H1 (cell line): ENCODE results near the gene ANKRD12. TPM values are rescaled to one million over a fixed set of nuclear protein-coding genes. Genes with fewer than 3 reads are reported as not detected.

Experiments
- CTCF ChIA-PET: fragments of 300-600 bp; sonication (Branson Sonifier 250); formaldehyde crosslinking; loops from one replicate; lab custom pipeline; 2021; ENCODE audit not compliant: partially characterized antibody; lab: Charles Lee
- POLR2A ChIA-PET: fragments of 300-600 bp; sonication (Branson Sonifier 250); formaldehyde crosslinking; loops from one replicate; lab custom pipeline; 2021; ENCODE audit warnings: inconsistent platforms; ENCODE audit not compliant: partially characterized antibody; lab: Charles Lee
- DNase-seq, 2 experiments: peaks; one replicate each; pipeline versions ENCODE4 v3.0.0 to v3.0.0-alpha.2; 2010 to 2022; ENCODE audit warnings: low spot score in 2 of 2, low read depth in 1 of 2, mixed read lengths in 1 of 2
- FAIRE-seq: peaks from 2 replicates; lab custom pipeline; 2011; peaks lifted over from hg19 to GRCh38; lab: Jason Lieb, UNC
- H2AFZ ChIP-seq: 2 replicates; pipeline ENCODE4 v1.8.1; 2012; ENCODE audit warnings: low read length, inconsistent platforms
- H2AK5ac ChIP-seq: 2 replicates; pipeline ENCODE4 v1.6.1; 2013; ENCODE audit warnings: low read depth, low read length
- H2BK120ac ChIP-seq: replicated peaks from 2 replicates; pipeline ENCODE3; 2013; ENCODE audit warnings: low read depth, low read length, inconsistent platforms
- H2BK12ac ChIP-seq: 2 replicates; pipeline ENCODE4 v1.6.1; 2013; ENCODE audit warnings: low read depth, low read length
- H2BK15ac ChIP-seq: 2 replicates; pipeline ENCODE4 v1.6.1; 2013; ENCODE audit warnings: low read length
- H2BK20ac ChIP-seq: 2 replicates; pipeline ENCODE4 v1.6.1; 2013; ENCODE audit warnings: low read length
- H2BK5ac ChIP-seq: 2 replicates; pipeline ENCODE4 v1.6.1; 2013; ENCODE audit warnings: low read depth, low read length
- H3K14ac ChIP-seq: 2 replicates; pipeline ENCODE4 v1.6.1; 2013; ENCODE audit warnings: inconsistent platforms; ENCODE audit not compliant: insufficient read length
- H3K18ac ChIP-seq: 2 replicates; pipeline ENCODE4 v1.6.1; 2013; ENCODE audit warnings: low read length; ENCODE audit errors: extremely low read depth
- H3K23ac ChIP-seq: 2 replicates; pipeline ENCODE4 v1.6.1; 2013; ENCODE audit warnings: inconsistent platforms; ENCODE audit not compliant: insufficient read length
- H3K23me2 ChIP-seq: 2 replicates; pipeline ENCODE4 v1.6.1; 2013; ENCODE audit warnings: low read depth, low read length
- H3K27ac ChIP-seq: 2 replicates; pipeline ENCODE4 v1.6.1; 2011; ENCODE audit warnings: low read depth, low read length, inconsistent platforms
- H3K27me3 ChIP-seq, 4 experiments: replicated peaks in 1 of 4; 1 replicate in 1 of 4; 2 replicates in 3 of 4; pipeline versions ENCODE4 v1.6.1 to v1.8.1; 2011 to 2013; ENCODE audit warnings: low read length in 3 of 4, mild to moderate bottlenecking in 3 of 4, inconsistent platforms in 2 of 4, mixed read lengths in 2 of 4, moderate library complexity in 1 of 4; ENCODE audit not compliant: control insufficient read depth in 3 of 4, insufficient read depth in 3 of 4; ENCODE audit errors: extremely low read depth in 1 of 4
- H3K36me3 ChIP-seq, 4 experiments: 2 replicates each; pipeline versions ENCODE4 v1.6.1 to v1.8.1; 2011 to 2013; ENCODE audit warnings: mild to moderate bottlenecking in 4 of 4, low read length in 3 of 4, moderate library complexity in 2 of 4, control low read depth in 1 of 4, inconsistent platforms in 1 of 4; ENCODE audit not compliant: insufficient read depth in 4 of 4, control insufficient read depth in 2 of 4
- H3K4ac ChIP-seq: replicated peaks from 2 replicates; pipeline ENCODE3; 2013; ENCODE audit warnings: low read length, low read depth, mixed read lengths, inconsistent platforms; ENCODE audit not compliant: insufficient read length
- H3K4me1 ChIP-seq, 4 experiments: replicated peaks in 1 of 4; 1 replicate in 1 of 4; 2 replicates in 3 of 4; pipeline versions ENCODE4 v1.6.1 to v1.8.1; 2011 to 2013; ENCODE audit warnings: low read length in 3 of 4, inconsistent platforms in 2 of 4, mixed read lengths in 1 of 4; ENCODE audit not compliant: insufficient read depth in 4 of 4, control insufficient read depth in 3 of 4
- H3K4me2 ChIP-seq, 2 experiments: 2 replicates each; pipeline versions ENCODE4 v1.6.1 to v1.8.1; 2011 to 2013; ENCODE audit warnings: low read depth in 2 of 2, low read length in 2 of 2, control low read depth in 1 of 2, inconsistent platforms in 1 of 2, mild to moderate bottlenecking in 1 of 2; ENCODE audit not compliant: insufficient read depth in 1 of 2
- H3K4me3 ChIP-seq, 4 experiments: fragments of 200-600, 300-600 bp in 1 of 4; sonication (generic), shearing (Covaris generic), sonication (Bioruptor Twin) in 1 of 4; 2 replicates each; pipeline versions ENCODE4 v1.5.1 to v1.8.1; 2011 to 2016; ENCODE audit warnings: low read length in 4 of 4, low read depth in 3 of 4, control low read depth in 2 of 4, inconsistent platforms in 2 of 4, mild to moderate bottlenecking in 2 of 4, mixed read lengths in 1 of 4, moderate library complexity in 1 of 4; ENCODE audit not compliant: insufficient read depth in 2 of 4; ENCODE audit errors: extremely low read depth in 1 of 4
- H3K56ac ChIP-seq: replicated peaks from 2 replicates; pipeline ENCODE3; 2013; ENCODE audit warnings: low read depth, mild to moderate bottlenecking, mixed read lengths, low read length, inconsistent platforms; ENCODE audit not compliant: insufficient read length
- H3K79me1 ChIP-seq: 2 replicates; pipeline ENCODE4 v1.6.1; 2013; ENCODE audit warnings: low read depth, low read length, control low read depth
- H3K79me2 ChIP-seq, 2 experiments: 2 replicates each; pipeline versions ENCODE4 v1.6.1 to v1.8.1; 2012 to 2013; ENCODE audit warnings: low read length in 2 of 2, mild to moderate bottlenecking in 2 of 2, inconsistent platforms in 1 of 2; ENCODE audit not compliant: insufficient read depth in 2 of 2, control insufficient read depth in 1 of 2
- H3K9ac ChIP-seq, 4 experiments: replicated peaks in 1 of 4; 1 replicate in 1 of 4; 2 replicates in 3 of 4; pipeline versions ENCODE4 v1.6.1 to v1.8.1; 2011 to 2013; ENCODE audit warnings: low read depth in 3 of 4, low read length in 3 of 4, control low read depth in 2 of 4, mild to moderate bottlenecking in 2 of 4, moderate library complexity in 2 of 4, inconsistent platforms in 1 of 4; ENCODE audit errors: extremely low read depth in 1 of 4
- H3K9me3 ChIP-seq, 2 experiments: 2 replicates each; pipeline versions ENCODE4 v1.6.1 to v1.8.1; 2012 to 2013; ENCODE audit warnings: mild to moderate bottlenecking in 2 of 2, moderate library complexity in 2 of 2, control low read depth in 1 of 2, inconsistent platforms in 1 of 2, low read depth in 1 of 2, low read length in 1 of 2, mixed read lengths in 1 of 2; ENCODE audit not compliant: insufficient read depth in 2 of 2
- H4K20me1 ChIP-seq, 2 experiments: replicated peaks in 1 of 2; 2 replicates each; pipeline versions ENCODE3 to v1.8.1; 2011 to 2013; ENCODE audit warnings: inconsistent platforms in 2 of 2, low read length in 2 of 2, mild to moderate bottlenecking in 1 of 2; ENCODE audit not compliant: insufficient read depth in 2 of 2, control insufficient read depth in 1 of 2
- H4K5ac ChIP-seq: 2 replicates; pipeline ENCODE4 v1.6.1; 2013; ENCODE audit warnings: low read length, low read depth, mixed read lengths, inconsistent platforms; ENCODE audit not compliant: insufficient read length
- H4K8ac ChIP-seq: 2 replicates; pipeline ENCODE4 v1.8.0; 2013; ENCODE audit warnings: mild to moderate bottlenecking, moderate library complexity, low read length, inconsistent platforms; ENCODE audit not compliant: insufficient read depth; ENCODE audit errors: extremely low read depth
- H4K91ac ChIP-seq: replicated peaks from 2 replicates; pipeline ENCODE3; 2013; ENCODE audit warnings: low read length, mixed read lengths, inconsistent platforms; ENCODE audit not compliant: insufficient read length
- BCL11A ChIP-seq, 2 experiments: IDR thresholded peaks; one replicate each; pipeline ENCODE4 v1.6.1; 2011; ENCODE audit warnings: low read depth in 2 of 2, low read length in 2 of 2, mild to moderate bottlenecking in 2 of 2
- CREB1 ChIP-seq: IDR thresholded peaks from 2 replicates; pipeline ENCODE4 v1.6.1; 2012; ENCODE audit warnings: inconsistent platforms
- GABPA ChIP-seq: IDR thresholded peaks from 2 replicates; pipeline ENCODE4 v1.6.1; 2011; ENCODE audit warnings: mild to moderate bottlenecking, low read length, moderate library complexity, borderline replicate concordance; ENCODE audit not compliant: insufficient read depth
- GTF2F1 ChIP-seq: IDR thresholded peaks from 2 replicates; pipeline ENCODE4 v1.6.1; 2012; ENCODE audit warnings: low read depth, low read length, improper control_type of control experiment, borderline replicate concordance
- JUND ChIP-seq: IDR thresholded peaks from 2 replicates; pipeline ENCODE4 v1.6.1; 2011; ENCODE audit warnings: mild to moderate bottlenecking, improper control_type of control experiment, low read length
- SAP30 ChIP-seq: fragments of 300-600 bp; sonication (generic); IDR thresholded peaks from 2 replicates; pipeline ENCODE4 v1.7.1; 2012; ENCODE audit warnings: low read length, moderate library complexity, mild to moderate bottlenecking, inconsistent platforms; ENCODE audit not compliant: insufficient read depth, insufficient replicate concordance
- SIRT6 ChIP-seq: IDR thresholded peaks from one replicate; pipeline ENCODE4 v1.7.1; 2012; ENCODE audit warnings: low read length, inconsistent platforms
- SP2 ChIP-seq: IDR thresholded peaks from 2 replicates; pipeline ENCODE4 v1.6.1; 2012; ENCODE audit warnings: mild to moderate bottlenecking, low read length, inconsistent platforms
- TAF1 ChIP-seq: IDR thresholded peaks from 2 replicates; pipeline ENCODE4 v1.6.1; 2011; ENCODE audit warnings: mild to moderate bottlenecking, low read depth, low read length
- WGBS, 2 experiments: shearing (Covaris generic) in 1 of 2; methylation state at CpG; one replicate each; pipeline versions ENCODE4 v1.1.6 to v1.1.7; 2013 to 2015; ENCODE audit warnings: low lambda C conversion rate in 2 of 2, mixed read lengths in 2 of 2, inconsistent platforms in 1 of 2, low coverage in 1 of 2, missing lambda C conversion rate in 1 of 2; ENCODE audit not compliant: insufficient replicate concordance in 2 of 2, insufficient coverage in 1 of 2, insufficient read length in 1 of 2; ENCODE audit errors: extremely low coverage in 1 of 2, missing lambda C conversion rate in 1 of 2; 5-methylcytosine and 5-hydroxymethylcytosine counted together
- polyA plus RNA-seq, 7 experiments: library from polyadenylated mRNA; depleted of rRNA in 3 of 7; stranded (reverse) in 5 of 7; unstranded in 2 of 7; fragments of >200 nt in 5 of 7; fragments of 200-250 nt in 2 of 7; gene quantifications; 1 replicate in 5 of 7; 2 replicates in 1 of 7; 4 replicates in 1 of 7; pipeline versions ENCODE4 v1.2.1 to v1.2.3, GENCODE V29; 2011 to 2013; ENCODE audit warnings: missing spikeins in 2 of 7, mixed read lengths in 2 of 7
- total RNA-seq: library from RNA; stranded (reverse); fragmentation: NEBNext Ultra II Directional; extraction: Animal tissue kit (Norgen Biotek cat#: 25700); gene quantifications from 2 replicates; pipeline ENCODE4 v1.2.1, GENCODE V29; 2021

Gene ANKRD12
- total and polyA plus RNA-seq, 2 of the 8 experiments (the other 6 are each of a cell fraction or from before 2014, with no cell fraction given): 2.6 to 37.9 TPM

- Histone ChIP-seq H3K4me2 (no peak overlapping the region), H3K79me2 (peaks cover 0 to 4% of the 10 kb centered on the region in 2 experiments; a peak in 1 of 4 replicates), H3K4me3 (no peak overlapping the region), H2BK5ac (no peak overlapping the region), H2BK12ac (no peak overlapping the region), H3K9me3 (no peaks in the 10 kb centered on the region; a peak in 1 of 4 replicates), H3K56ac (no peak overlapping the region), H4K8ac (no peak overlapping the region), H2AFZ (no peak overlapping the region), H3K23me2 (no peaks in the 10 kb centered on the region), H3K23ac (no peak overlapping the region), H3K79me1 (0 out of 2 replicates have a peak, but pooled peaks cover 2% of the 10 kb centered on the region), H3K27me3 (no peaks in the 10 kb centered on the region; a peak in 1 of 7 replicates), H4K91ac (no peak overlapping the region), H4K5ac (no peak overlapping the region), H2BK15ac (no peak overlapping the region), H2BK120ac (no peak overlapping the region), H2BK20ac (no peak overlapping the region), H4K20me1 (peaks cover 0 to 4% of the 10 kb centered on the region in 2 experiments), H3K14ac (no peak overlapping the region), H3K36me3 (peaks cover 0 to 2% (median 0%) of the 10 kb centered on the region in 4 experiments; a peak in 4 of 8 replicates), H3K18ac (no peak overlapping the region), H2AK5ac (no peak overlapping the region), H3K9ac (no peak overlapping the region), H3K4ac (no peak overlapping the region), H3K27ac (no peak overlapping the region), H3K4me1 (peaks cover 0 to 5% (median under 1%) of the 10 kb centered on the region in 4 experiments; a peak in 2 of 7 replicates)
- DNase-seq (no peak), FAIRE-seq (no peak)
- POLR2A ChIA-PET: no interaction called here
- CTCF ChIA-PET: interaction anchor here (0.9 to 1.5 kb wide), 5 partner anchors 9 to 124 kb away, joined by 3 to 4 read pairs (median 3); no protein-coding TSS in a partner anchor
- TF ChIP-seq CREB1: no peak
- TF ChIP-seq SP2: no peak
- no peak for TF ChIP-seq GTF2F1
- no peak for TF ChIP-seq GABPA
- no peak for TF ChIP-seq SAP30
- TF ChIP-seq JUND: no peak
- no peak for TF ChIP-seq TAF1
- no peak for TF ChIP-seq SIRT6
- TF ChIP-seq BCL11A (IDR thresholded peaks at IDR 0.05; ENCODE audit: low read depth in 2 of 2, low read length in 2 of 2): no peak
- 91% methylated on average over 4 of the region's 4 CpGs; no CpG with 5 or more reads in 1 of the 2 experiments for WGBS, 2 experiments
Measured at GRCh38 chr18:9232977-9233376, 96.4 kb downstream of the ANKRD12 start.
